Measurements from ENCODE around the gene MCEMP1. TPM values are rescaled to one million over a fixed set of nuclear protein-coding genes. Genes with fewer than 3 reads are reported as not detected.

The MCEMP1 gene
- total RNA-seq, 1 experiment from 2014 or later: not detected

GRCh38 chr19:7645656-7646425, 31.0 kb upstream of the MCEMP1 start:
- no peak for DNase-seq
- H3K36me3 Mint-ChIP-seq (ENCODE audit: insufficient read depth, unreplicated experiment): peaks cover 12% of the 10 kb centered on the region
- no peak overlapping the region for H3K27ac Mint-ChIP-seq (ENCODE audit: unreplicated experiment)
- H3K4me1 Mint-ChIP-seq (ENCODE audit: low read depth, unreplicated experiment): no peaks in the 10 kb centered on the region
- intact Hi-C loops (cut with micrococcal nuclease; ENCODE audit: unreplicated experiment): no loop called here
- H3K4me3 Mint-ChIP-seq (ENCODE audit: low read depth, unreplicated experiment): no peak overlapping the region
- no peaks in the 10 kb centered on the region for H3K9me3 Mint-ChIP-seq (ENCODE audit: low read depth, unreplicated experiment)
- CTCF ChIA-PET: no interaction called here
- TF ChIP-seq CTCF (IDR thresholded peaks at IDR 0.05; ENCODE audit: unreplicated experiment): no peak
- BruUV-seq (replicated peaks): no TSS peak
- H3K27me3 Mint-ChIP-seq (ENCODE audit: unreplicated experiment): no peaks in the 10 kb centered on the region

GRCh38 chr19:7646426-7646700, 30.5 kb upstream of the MCEMP1 start:
- BruUV-seq (replicated peaks): no TSS peak
- no peaks in the 10 kb centered on the region for H3K4me1 Mint-ChIP-seq (ENCODE audit: low read depth, unreplicated experiment)
- intact Hi-C loops (cut with micrococcal nuclease; ENCODE audit: unreplicated experiment): no loop called here
- no peak for DNase-seq
- CTCF ChIA-PET: no interaction called here
- H3K9me3 Mint-ChIP-seq (ENCODE audit: low read depth, unreplicated experiment): no peaks in the 10 kb centered on the region
- no peaks in the 10 kb centered on the region for H3K27me3 Mint-ChIP-seq (ENCODE audit: unreplicated experiment)
- H3K36me3 Mint-ChIP-seq (ENCODE audit: insufficient read depth, unreplicated experiment): peaks cover 12% of the 10 kb centered on the region
- H3K4me3 Mint-ChIP-seq (ENCODE audit: low read depth, unreplicated experiment): no peak overlapping the region
- TF ChIP-seq CTCF (IDR thresholded peaks at IDR 0.05; ENCODE audit: unreplicated experiment): no peak
- H3K27ac Mint-ChIP-seq (ENCODE audit: unreplicated experiment): no peak overlapping the region

DNA sequence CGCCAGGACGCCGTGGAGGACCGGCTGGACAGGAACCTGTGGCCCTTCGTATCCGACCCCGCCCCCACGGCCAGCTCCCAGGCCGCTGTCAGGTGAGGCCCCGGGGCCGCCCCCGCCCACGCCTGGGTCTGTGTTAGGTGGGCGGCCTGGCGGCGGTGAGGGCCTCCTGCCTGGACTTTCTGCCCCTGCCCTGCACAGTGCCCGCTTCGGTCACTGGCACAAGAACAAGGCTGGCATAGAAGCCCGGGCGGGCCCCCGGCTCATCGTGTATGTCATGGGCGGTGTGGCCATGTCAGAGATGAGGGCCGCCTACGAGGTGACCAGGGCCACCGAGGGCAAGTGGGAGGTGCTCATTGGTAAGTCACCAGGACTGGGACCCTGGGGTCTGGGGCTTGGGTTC, 29.7 kb upstream of the MCEMP1 start:
- intact Hi-C loops (cut with micrococcal nuclease; ENCODE audit: unreplicated experiment): no loop called here
- DNase-seq: no peak

DNA sequence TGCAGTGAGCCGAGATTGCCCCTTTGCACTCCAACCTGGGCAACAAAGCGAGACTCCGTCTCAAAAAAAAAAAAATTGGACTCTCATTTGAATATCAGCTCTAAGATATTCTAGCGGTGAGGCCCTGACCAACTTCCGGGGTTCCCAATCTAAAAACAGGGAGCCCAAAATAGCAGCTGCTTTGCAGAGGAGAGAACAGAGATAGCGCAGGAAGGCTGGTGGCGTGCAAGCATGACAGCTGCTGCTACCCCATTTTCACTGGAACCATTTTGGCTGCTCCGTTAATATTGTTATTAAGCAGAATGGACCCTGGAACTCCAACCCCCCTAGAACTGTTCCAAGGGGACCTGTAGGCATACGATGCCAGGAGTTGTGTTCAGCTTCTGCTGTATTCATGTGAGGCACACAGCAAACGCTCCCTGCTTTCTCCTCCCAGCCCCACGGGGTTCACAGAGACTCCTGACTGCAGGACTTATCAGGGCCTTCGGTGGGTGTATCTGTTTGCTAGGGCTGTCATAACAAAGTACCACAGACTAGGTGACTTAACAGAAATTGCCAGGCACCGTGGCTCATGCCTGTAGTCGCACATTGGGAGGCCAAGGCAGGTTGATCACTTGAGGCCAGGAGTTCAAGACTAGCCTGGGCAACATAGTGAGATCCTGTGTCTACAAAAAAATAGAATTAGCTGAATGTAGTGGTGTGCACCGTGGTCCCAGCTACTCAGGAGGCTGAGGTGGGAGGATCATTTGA, 28.4 kb upstream of the MCEMP1 start:
- CTCF ChIA-PET: interaction anchor here (1.3 kb wide), 1 partner anchor 32 kb away, joined by 6 read pairs; the partner anchor contains the start of gene TRAPPC5
- Mint-ChIP-seq H3K27me3 (ENCODE audit: unreplicated experiment) (no peaks in the 10 kb centered on the region), H3K9me3 (ENCODE audit: low read depth, unreplicated experiment) (no peaks in the 10 kb centered on the region), H3K4me3 (ENCODE audit: low read depth, unreplicated experiment) (no peak overlapping the region), H3K4me1 (ENCODE audit: low read depth, unreplicated experiment) (peaks cover 14% of the 10 kb centered on the region), H3K27ac (ENCODE audit: unreplicated experiment) (no peak overlapping the region), H3K36me3 (ENCODE audit: insufficient read depth, unreplicated experiment) (peaks cover 24% of the 10 kb centered on the region)
- DNase-seq: no peak
- TF ChIP-seq CTCF (IDR thresholded peaks at IDR 0.05; ENCODE audit: unreplicated experiment): no peak
- BruUV-seq (replicated peaks): no TSS peak
- intact Hi-C loops (cut with micrococcal nuclease; ENCODE audit: unreplicated experiment): no loop called here

More for the DNA sequence above, 29.7 kb upstream of the MCEMP1 start:
- H3K36me3 Mint-ChIP-seq (ENCODE audit: insufficient read depth, unreplicated experiment): peaks cover 16% of the 10 kb centered on the region
- H3K4me3 Mint-ChIP-seq (ENCODE audit: low read depth, unreplicated experiment): no peak overlapping the region
- no peaks in the 10 kb centered on the region for H3K27me3 Mint-ChIP-seq (ENCODE audit: unreplicated experiment)
- TF ChIP-seq CTCF (IDR thresholded peaks at IDR 0.05; ENCODE audit: unreplicated experiment): no peak
- no TSS peak for BruUV-seq (replicated peaks)
- CTCF ChIA-PET: no interaction called here
- peaks cover 2% of the 10 kb centered on the region for H3K4me1 Mint-ChIP-seq (ENCODE audit: low read depth, unreplicated experiment)
- no peak overlapping the region for H3K27ac Mint-ChIP-seq (ENCODE audit: unreplicated experiment)
- H3K9me3 Mint-ChIP-seq (ENCODE audit: low read depth, unreplicated experiment): no peaks in the 10 kb centered on the region
